WTC11 (cell line): ENCODE results near the gene ERCC6. TPM values are rescaled to one million over a fixed set of nuclear protein-coding genes. Genes with fewer than 3 reads are reported as not detected.

Source experiments
- ATAC-seq: fragments of 200-7000 bp; cut with Tn5 transposase; 2 replicates; pipeline ENCODE4 v1.10.0; 2021; ENCODE audit warnings: mild to moderate bottlenecking, moderate library complexity
- CTCF ChIA-PET: fragments of 300-600 bp; sonication (Branson Sonifier 250); formaldehyde crosslinking; loops from one replicate; lab custom pipeline; 2021; ENCODE audit warnings: antibody characterized with exemption; lab: Charles Lee
- POLR2A ChIA-PET: fragments of 350-600 bp; sonication (Branson Sonifier 250); formaldehyde crosslinking; loops from one replicate; lab custom pipeline; 2021; ENCODE audit warnings: antibody characterized with exemption; lab: Charles Lee
- DNase-seq: peaks from one replicate; pipeline ENCODE4 v3.0.0; 2021; ENCODE audit warnings: low spot score
- H3K27ac Mint-ChIP-seq: 2 replicates; pipeline ENCODE4 v1.8.0; 2021; ENCODE audit warnings: mixed read lengths
- H3K27me3 Mint-ChIP-seq: 2 replicates; pipeline ENCODE4 v1.8.0; 2021; ENCODE audit warnings: low read depth, mild to moderate bottlenecking, moderate library complexity, mixed read lengths
- H3K36me3 Mint-ChIP-seq: 2 replicates; pipeline ENCODE4 v1.8.0; 2021; ENCODE audit warnings: mixed read lengths
- H3K4me1 Mint-ChIP-seq: 2 replicates; pipeline ENCODE4 v1.8.0; 2022; ENCODE audit warnings: mixed read lengths
- H3K4me3 Mint-ChIP-seq: 2 replicates; pipeline ENCODE4 v1.8.0; 2021; ENCODE audit warnings: mild to moderate bottlenecking, moderate library complexity, mixed read lengths
- H3K9me3 Mint-ChIP-seq: 2 replicates; pipeline ENCODE4 v1.8.0; 2021; ENCODE audit warnings: mixed read lengths
- ATF1 ChIP-seq: sonication (generic); formaldehyde crosslinking; IDR thresholded peaks from 2 replicates; pipeline ENCODE4 v1.8.1; 2023; ENCODE audit warnings: mild to moderate bottlenecking, moderate library complexity, missing genetic modification reagents
- ATF2 ChIP-seq: sonication (generic); formaldehyde crosslinking; IDR thresholded peaks from 2 replicates; pipeline ENCODE4 v1.8.1; 2022; ENCODE audit warnings: low read depth, missing genetic modification reagents, borderline replicate concordance
- CREM ChIP-seq: sonication (generic); formaldehyde crosslinking; IDR thresholded peaks from 2 replicates; pipeline ENCODE4 v1.8.1; 2022; ENCODE audit warnings: mild to moderate bottlenecking, missing genetic modification reagents, moderate library complexity
- ELF4 ChIP-seq: sonication (generic); formaldehyde crosslinking; IDR thresholded peaks from 2 replicates; pipeline ENCODE4 v1.8.1; 2022; ENCODE audit warnings: low read depth, mild to moderate bottlenecking, moderate library complexity, missing genetic modification reagents
- GRHL2 ChIP-seq: fragments of 250-450 bp; sonication (Bioruptor Pico); IDR thresholded peaks from 2 replicates; pipeline ENCODE4 v1.8.0; 2022; ENCODE audit warnings: mild to moderate bottlenecking, moderate library complexity; ENCODE audit not compliant: insufficient replicate concordance, severe bottlenecking
- HMGA2 ChIP-seq: fragments of 250-450 bp; sonication (Bioruptor Pico); IDR thresholded peaks from 2 replicates; pipeline ENCODE4 v1.4.0; 2021; ENCODE audit warnings: mild to moderate bottlenecking, moderate library complexity
- MXD4 ChIP-seq: fragments of 250-450 bp; sonication (Bioruptor Pico); IDR thresholded peaks from 2 replicates; pipeline ENCODE4 v1.8.0; 2021; ENCODE audit warnings: mild to moderate bottlenecking, moderate library complexity, borderline replicate concordance
- NR1H2 ChIP-seq: sonication (generic); formaldehyde crosslinking; IDR thresholded peaks from 2 replicates; pipeline ENCODE4 v1.9.0; 2021; ENCODE audit warnings: mild to moderate bottlenecking, moderate library complexity, missing genetic modification reagents
- RORB ChIP-seq: fragments of 250-450 bp; sonication (Bioruptor Pico); IDR thresholded peaks from 2 replicates; pipeline ENCODE4 v1.9.0; 2021; ENCODE audit warnings: mild to moderate bottlenecking
- TCF7 ChIP-seq: sonication (generic); formaldehyde crosslinking; IDR thresholded peaks from 2 replicates; pipeline ENCODE4 v1.8.0; 2022; ENCODE audit warnings: mild to moderate bottlenecking, low read depth, missing genetic modification reagents, moderate library complexity
- TEAD4 ChIP-seq: sonication (generic); formaldehyde crosslinking; IDR thresholded peaks from 2 replicates; pipeline ENCODE4 v1.8.0; 2022; ENCODE audit warnings: mild to moderate bottlenecking, missing genetic modification reagents
- ZNF138 ChIP-seq: sonication (generic); formaldehyde crosslinking; conservative IDR thresholded peaks from 2 replicates; pipeline ENCODE4 v1.8.1; 2022; ENCODE audit warnings: mild to moderate bottlenecking, moderate library complexity, missing genetic modification reagents
- ZNF232 ChIP-seq: sonication (generic); formaldehyde crosslinking; IDR thresholded peaks from 2 replicates; pipeline ENCODE4 v1.8.0; 2022; ENCODE audit warnings: mild to moderate bottlenecking, missing genetic modification reagents
- ZNF671 ChIP-seq: fragments of 250-450 bp; sonication (Bioruptor Pico); IDR thresholded peaks from 2 replicates; pipeline ENCODE4 v1.8.0; 2021; ENCODE audit warnings: mild to moderate bottlenecking
- total RNA-seq: library from RNA; stranded (reverse); gene quantifications from 3 replicates; pipeline ENCODE4 v1.2.3, GENCODE V29; 2021
- TF ChIP-seq, protein P1 (sequence below): sonication (generic); formaldehyde crosslinking; conservative IDR thresholded peaks from 2 replicates; pipeline ENCODE4 v1.8.1; 2022; ENCODE audit warnings: mild to moderate bottlenecking, missing genetic modification reagents
- TF ChIP-seq, protein P2 (sequence below): fragments of 250-450 bp; sonication (Bioruptor Pico); IDR thresholded peaks from 2 replicates; pipeline ENCODE4 v1.9.0; 2021; ENCODE audit warnings: mild to moderate bottlenecking
- TF ChIP-seq, protein P3 (sequence below): sonication (generic); formaldehyde crosslinking; IDR thresholded peaks from 2 replicates; pipeline ENCODE4 v1.8.0; 2022; ENCODE audit warnings: mild to moderate bottlenecking, missing genetic modification reagents
- TF ChIP-seq, protein P4 (sequence below): sonication (generic); formaldehyde crosslinking; IDR thresholded peaks from 2 replicates; pipeline ENCODE4 v1.8.1; 2023; ENCODE audit warnings: mild to moderate bottlenecking, missing genetic modification reagents, moderate library complexity
- TF ChIP-seq, protein P5 (sequence below): sonication (generic); formaldehyde crosslinking; IDR thresholded peaks from 2 replicates; pipeline ENCODE4 v1.8.0; 2023; ENCODE audit warnings: mild to moderate bottlenecking, missing genetic modification reagents

Gene ERCC6
- total RNA-seq, 1 experiment from 2014 or later, result 10.9 TPM

GRCh38 chr10:49572594-49573114 is 33.7 kb upstream of the ERCC6 start (continued):
- TF ChIP-seq ELF4 (CRISPR knock-in tag), result no peak
- TF ChIP-seq, protein P1, sequence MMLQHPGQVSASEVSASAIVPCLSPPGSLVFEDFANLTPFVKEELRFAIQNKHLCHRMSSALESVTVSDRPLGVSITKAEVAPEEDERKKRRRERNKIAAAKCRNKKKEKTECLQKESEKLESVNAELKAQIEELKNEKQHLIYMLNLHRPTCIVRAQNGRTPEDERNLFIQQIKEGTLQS (CRISPR knock-in tag), result no peak
- no peak for TF ChIP-seq CREM (CRISPR knock-in tag)
- TF ChIP-seq ZNF232 (CRISPR knock-in tag), result no peak
- no peak for TF ChIP-seq ATF2
- no peak for TF ChIP-seq NR1H2 (CRISPR knock-in tag)
- TF ChIP-seq GRHL2 (CRISPR knock-in tag), result no peak
- TF ChIP-seq MXD4, result no peak
- no peak for TF ChIP-seq ATF1

DNA sequence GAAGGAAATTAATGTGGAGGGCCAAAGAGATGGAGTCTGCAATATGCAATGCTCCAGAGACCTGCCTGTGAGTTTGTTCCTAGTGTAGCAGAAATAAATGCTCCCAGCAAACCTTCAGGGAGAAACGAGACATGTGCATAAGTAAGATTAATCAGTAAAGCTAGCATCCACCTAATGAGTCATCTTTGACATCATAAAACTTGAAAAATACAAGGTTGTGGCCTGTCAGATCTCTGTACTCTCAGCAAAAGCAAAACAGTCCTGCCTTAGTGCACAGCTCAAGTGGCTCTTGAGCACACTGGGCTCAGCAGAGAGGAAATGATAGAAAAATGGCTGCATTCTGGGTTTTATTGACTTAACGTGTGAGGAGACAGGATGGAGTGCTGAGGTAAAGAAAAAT is 32.5 kb upstream of the ERCC6 start:
- 0 out of 2 replicates have a peak, but pooled peaks cover 6% of the 10 kb centered on the region for H3K36me3 Mint-ChIP-seq
- POLR2A ChIA-PET, result no interaction called here
- peaks cover 11% of the 10 kb centered on the region for H3K27me3 Mint-ChIP-seq
- H3K27ac Mint-ChIP-seq, result no peak overlapping the region
- no peak overlapping the region for H3K4me3 Mint-ChIP-seq
- ATAC-seq (no peak), DNase-seq (no peak)
- H3K4me1 Mint-ChIP-seq, result no peaks in the 10 kb centered on the region
- peaks cover 29% of the 10 kb centered on the region for H3K9me3 Mint-ChIP-seq
- TF ChIP-seq ZNF671 (CRISPR knock-in tag), result no peak
- TF ChIP-seq, protein P2, sequence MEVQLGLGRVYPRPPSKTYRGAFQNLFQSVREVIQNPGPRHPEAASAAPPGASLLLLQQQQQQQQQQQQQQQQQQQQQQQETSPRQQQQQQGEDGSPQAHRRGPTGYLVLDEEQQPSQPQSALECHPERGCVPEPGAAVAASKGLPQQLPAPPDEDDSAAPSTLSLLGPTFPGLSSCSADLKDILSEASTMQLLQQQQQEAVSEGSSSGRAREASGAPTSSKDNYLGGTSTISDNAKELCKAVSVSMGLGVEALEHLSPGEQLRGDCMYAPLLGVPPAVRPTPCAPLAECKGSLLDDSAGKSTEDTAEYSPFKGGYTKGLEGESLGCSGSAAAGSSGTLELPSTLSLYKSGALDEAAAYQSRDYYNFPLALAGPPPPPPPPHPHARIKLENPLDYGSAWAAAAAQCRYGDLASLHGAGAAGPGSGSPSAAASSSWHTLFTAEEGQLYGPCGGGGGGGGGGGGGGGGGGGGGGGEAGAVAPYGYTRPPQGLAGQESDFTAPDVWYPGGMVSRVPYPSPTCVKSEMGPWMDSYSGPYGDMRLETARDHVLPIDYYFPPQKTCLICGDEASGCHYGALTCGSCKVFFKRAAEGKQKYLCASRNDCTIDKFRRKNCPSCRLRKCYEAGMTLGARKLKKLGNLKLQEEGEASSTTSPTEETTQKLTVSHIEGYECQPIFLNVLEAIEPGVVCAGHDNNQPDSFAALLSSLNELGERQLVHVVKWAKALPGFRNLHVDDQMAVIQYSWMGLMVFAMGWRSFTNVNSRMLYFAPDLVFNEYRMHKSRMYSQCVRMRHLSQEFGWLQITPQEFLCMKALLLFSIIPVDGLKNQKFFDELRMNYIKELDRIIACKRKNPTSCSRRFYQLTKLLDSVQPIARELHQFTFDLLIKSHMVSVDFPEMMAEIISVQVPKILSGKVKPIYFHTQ (CRISPR knock-in tag), result no peak
- TF ChIP-seq RORB (CRISPR knock-in tag), result no peak
- no peak for TF ChIP-seq TCF7 (CRISPR knock-in tag)
- TF ChIP-seq HMGA2 (CRISPR knock-in tag), result no peak
- TF ChIP-seq, protein P3, sequence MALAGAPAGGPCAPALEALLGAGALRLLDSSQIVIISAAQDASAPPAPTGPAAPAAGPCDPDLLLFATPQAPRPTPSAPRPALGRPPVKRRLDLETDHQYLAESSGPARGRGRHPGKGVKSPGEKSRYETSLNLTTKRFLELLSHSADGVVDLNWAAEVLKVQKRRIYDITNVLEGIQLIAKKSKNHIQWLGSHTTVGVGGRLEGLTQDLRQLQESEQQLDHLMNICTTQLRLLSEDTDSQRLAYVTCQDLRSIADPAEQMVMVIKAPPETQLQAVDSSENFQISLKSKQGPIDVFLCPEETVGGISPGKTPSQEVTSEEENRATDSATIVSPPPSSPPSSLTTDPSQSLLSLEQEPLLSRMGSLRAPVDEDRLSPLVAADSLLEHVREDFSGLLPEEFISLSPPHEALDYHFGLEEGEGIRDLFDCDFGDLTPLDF (CRISPR knock-in tag), result no peak
- TF ChIP-seq, protein P4, sequence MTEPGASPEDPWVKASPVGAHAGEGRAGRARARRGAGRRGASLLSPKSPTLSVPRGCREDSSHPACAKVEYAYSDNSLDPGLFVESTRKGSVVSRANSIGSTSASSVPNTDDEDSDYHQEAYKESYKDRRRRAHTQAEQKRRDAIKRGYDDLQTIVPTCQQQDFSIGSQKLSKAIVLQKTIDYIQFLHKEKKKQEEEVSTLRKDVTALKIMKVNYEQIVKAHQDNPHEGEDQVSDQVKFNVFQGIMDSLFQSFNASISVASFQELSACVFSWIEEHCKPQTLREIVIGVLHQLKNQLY (CRISPR knock-in tag), result no peak
- TF ChIP-seq, protein P5, sequence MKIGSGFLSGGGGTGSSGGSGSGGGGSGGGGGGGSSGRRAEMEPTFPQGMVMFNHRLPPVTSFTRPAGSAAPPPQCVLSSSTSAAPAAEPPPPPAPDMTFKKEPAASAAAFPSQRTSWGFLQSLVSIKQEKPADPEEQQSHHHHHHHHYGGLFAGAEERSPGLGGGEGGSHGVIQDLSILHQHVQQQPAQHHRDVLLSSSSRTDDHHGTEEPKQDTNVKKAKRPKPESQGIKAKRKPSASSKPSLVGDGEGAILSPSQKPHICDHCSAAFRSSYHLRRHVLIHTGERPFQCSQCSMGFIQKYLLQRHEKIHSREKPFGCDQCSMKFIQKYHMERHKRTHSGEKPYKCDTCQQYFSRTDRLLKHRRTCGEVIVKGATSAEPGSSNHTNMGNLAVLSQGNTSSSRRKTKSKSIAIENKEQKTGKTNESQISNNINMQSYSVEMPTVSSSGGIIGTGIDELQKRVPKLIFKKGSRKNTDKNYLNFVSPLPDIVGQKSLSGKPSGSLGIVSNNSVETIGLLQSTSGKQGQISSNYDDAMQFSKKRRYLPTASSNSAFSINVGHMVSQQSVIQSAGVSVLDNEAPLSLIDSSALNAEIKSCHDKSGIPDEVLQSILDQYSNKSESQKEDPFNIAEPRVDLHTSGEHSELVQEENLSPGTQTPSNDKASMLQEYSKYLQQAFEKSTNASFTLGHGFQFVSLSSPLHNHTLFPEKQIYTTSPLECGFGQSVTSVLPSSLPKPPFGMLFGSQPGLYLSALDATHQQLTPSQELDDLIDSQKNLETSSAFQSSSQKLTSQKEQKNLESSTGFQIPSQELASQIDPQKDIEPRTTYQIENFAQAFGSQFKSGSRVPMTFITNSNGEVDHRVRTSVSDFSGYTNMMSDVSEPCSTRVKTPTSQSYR (CRISPR knock-in tag), result no peak
- no peak for TF ChIP-seq ZNF138 (CRISPR knock-in tag)
- TF ChIP-seq TEAD4 (CRISPR knock-in tag), result no peak
- CTCF ChIA-PET, result no interaction called here
